Karpas-422 (cell line): Measurements from ENCODE around the gene GRIA4. TPM values are rescaled to one million over a fixed set of nuclear protein-coding genes. Genes with fewer than 3 reads are reported as not detected.

ENCODE experiments used
- DNase-seq: peaks from one replicate; pipeline ENCODE4 v3.0.0-alpha.2; 2015
- H2AFZ ChIP-seq: fragments of 200-600 bp; sonication (generic); 2 replicates; pipeline ENCODE4 v1.6.1; 2014; ENCODE audit warnings: antibody characterized with exemption, low read length, mixed read lengths
- H3K27ac ChIP-seq: fragments of 200-600 bp; sonication (generic); 2 replicates; pipeline ENCODE4 v1.5.1; 2014; ENCODE audit warnings: mild to moderate bottlenecking, low read length, moderate library complexity
- H3K27me3 ChIP-seq: fragments of 200-600 bp; sonication (generic); 2 replicates; pipeline ENCODE4 v1.6.1; 2014; ENCODE audit warnings: low read length, mixed read lengths
- H3K36me3 ChIP-seq: fragments of 200-600 bp; sonication (generic); 2 replicates; pipeline ENCODE4 v1.6.1; 2014; ENCODE audit warnings: low read length, mixed read lengths; ENCODE audit not compliant: insufficient read depth
- H3K4me1 ChIP-seq: fragments of 200-600 bp; sonication (generic); 2 replicates; pipeline ENCODE4 v1.6.1; 2014; ENCODE audit warnings: mild to moderate bottlenecking, low read length, mixed read lengths
- H3K4me2 ChIP-seq: fragments of 200-600 bp; sonication (generic); 2 replicates; pipeline ENCODE4 v1.6.1; 2014; ENCODE audit warnings: low read length, low read depth, mild to moderate bottlenecking; ENCODE audit not compliant: poor library complexity, severe bottlenecking
- H3K4me3 ChIP-seq: fragments of 200-600 bp; sonication (generic); 2 replicates; pipeline ENCODE4 v1.5.1; 2014; ENCODE audit warnings: mild to moderate bottlenecking, antibody characterized with exemption, low read length, mixed read lengths
- H3K79me2 ChIP-seq: fragments of 200-600 bp; sonication (generic); 2 replicates; pipeline ENCODE4 v1.6.1; 2014; ENCODE audit warnings: mild to moderate bottlenecking, low read length, mixed read lengths
- H3K9ac ChIP-seq: fragments of 200-600 bp; sonication (generic); 2 replicates; pipeline ENCODE4 v1.6.0; 2014; ENCODE audit warnings: low read length
- H3K9me2 ChIP-seq: fragments of 200-600 bp; sonication (generic), shearing (Covaris generic); replicated peaks from 2 replicates; pipeline ENCODE4 v1.6.0; 2014; ENCODE audit warnings: mild to moderate bottlenecking, low read length, moderate library complexity; ENCODE audit not compliant: insufficient read depth
- H3K9me3 ChIP-seq: fragments of 300-700, 200-600 bp; sonication (generic); 2 replicates; pipeline ENCODE4 v1.6.1; 2014; ENCODE audit warnings: low read length, mixed read lengths
- H4K20me1 ChIP-seq: fragments of 200-600 bp; sonication (generic); 2 replicates; pipeline ENCODE4 v1.6.1; 2014; ENCODE audit warnings: mild to moderate bottlenecking, antibody characterized with exemption, low read length, low read depth; ENCODE audit not compliant: insufficient read depth
- total RNA-seq: library from RNA; depleted of rRNA; stranded (reverse); fragments of >200 nt; shearing (Covaris generic); gene quantifications from 2 replicates; pipeline ENCODE4 v1.2.3, GENCODE V29; 2014; ENCODE audit warnings: low replicate concordance

Gene GRIA4
- total RNA-seq, 1 experiment from 2014 or later = 0.19 TPM

DNA sequence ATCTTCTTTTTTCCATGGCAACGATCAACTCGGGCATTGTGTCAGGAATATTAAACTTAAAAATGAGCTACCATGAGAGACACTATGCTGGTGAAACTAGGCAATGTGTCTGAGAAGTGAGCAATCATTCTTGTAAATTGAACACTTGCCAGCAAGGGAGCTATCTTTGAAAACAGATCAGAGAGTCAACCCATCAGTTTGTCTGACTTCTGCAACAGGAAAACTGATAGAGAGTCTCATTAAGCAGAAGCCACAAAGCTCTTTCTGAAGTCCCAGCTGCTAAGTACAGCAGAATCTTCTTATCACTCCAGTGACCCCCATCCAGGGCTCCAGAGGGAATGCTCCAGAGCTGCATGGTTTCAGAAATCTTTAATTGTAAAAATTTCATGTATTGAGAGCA is 297.4 kb downstream of the GRIA4 start:
- Histone ChIP-seq H3K9ac (no peak overlapping the region), H3K9me3 (no peaks in the 10 kb centered on the region), H2AFZ (no peak overlapping the region), H4K20me1 (no peaks in the 10 kb centered on the region), H3K27me3 (no peaks in the 10 kb centered on the region), H3K4me1 (no peaks in the 10 kb centered on the region), H3K36me3 (no peaks in the 10 kb centered on the region), H3K79me2 (no peaks in the 10 kb centered on the region), H3K4me3 (no peak overlapping the region), H3K4me2 (no peak overlapping the region), H3K9me2 (no peaks in the 10 kb centered on the region), H3K27ac (no peak overlapping the region)
- DNase-seq = no peak

GRCh38 chr11:105910095-105910715 is 300.3 kb downstream of the GRIA4 start:
- H4K20me1 ChIP-seq = no peaks in the 10 kb centered on the region
- no peaks in the 10 kb centered on the region for H3K4me1 ChIP-seq
- H3K27ac ChIP-seq = no peak overlapping the region
- H3K36me3 ChIP-seq = no peaks in the 10 kb centered on the region
- no peaks in the 10 kb centered on the region; the same call in 1 of the 2 replicates for H3K27me3 ChIP-seq
- H3K4me3 ChIP-seq = no peak overlapping the region
- H3K9ac ChIP-seq = no peak overlapping the region
- no peaks in the 10 kb centered on the region for H3K9me3 ChIP-seq
- no peaks in the 10 kb centered on the region for H3K79me2 ChIP-seq
- no peaks in the 10 kb centered on the region for H3K9me2 ChIP-seq
- H3K4me2 ChIP-seq = no peak overlapping the region
- no peak for DNase-seq
- H2AFZ ChIP-seq = no peak overlapping the region

DNA sequence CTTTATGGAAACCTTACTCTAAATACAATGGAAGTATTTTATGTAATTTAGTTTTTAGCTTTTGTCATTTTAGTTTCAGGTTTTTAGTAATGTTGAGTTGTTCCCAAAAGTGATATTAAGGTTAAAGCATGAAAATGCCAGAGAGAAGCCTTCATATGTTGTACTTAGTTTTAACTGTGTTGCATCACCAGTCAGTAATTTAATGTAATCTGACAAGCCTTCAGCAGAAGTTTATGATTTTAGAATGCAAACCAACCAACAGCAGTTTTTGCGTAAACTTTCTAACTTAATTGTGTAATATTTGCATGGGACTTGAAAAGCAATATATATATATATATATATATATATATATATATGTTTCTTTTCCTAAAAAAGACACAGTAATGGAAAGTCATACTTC is 301.6 kb downstream of the GRIA4 start:
- Histone ChIP-seq H3K27me3 (no peaks in the 10 kb centered on the region; the same call in 1 of the 2 replicates), H3K9me3 (no peaks in the 10 kb centered on the region), H3K36me3 (no peaks in the 10 kb centered on the region), H2AFZ (no peak overlapping the region), H3K4me3 (no peak overlapping the region), H3K4me1 (no peaks in the 10 kb centered on the region), H4K20me1 (no peaks in the 10 kb centered on the region), H3K9ac (no peak overlapping the region), H3K27ac (no peak overlapping the region), H3K9me2 (no peaks in the 10 kb centered on the region), H3K4me2 (no peak overlapping the region), H3K79me2 (no peaks in the 10 kb centered on the region)
- no peak for DNase-seq

DNA sequence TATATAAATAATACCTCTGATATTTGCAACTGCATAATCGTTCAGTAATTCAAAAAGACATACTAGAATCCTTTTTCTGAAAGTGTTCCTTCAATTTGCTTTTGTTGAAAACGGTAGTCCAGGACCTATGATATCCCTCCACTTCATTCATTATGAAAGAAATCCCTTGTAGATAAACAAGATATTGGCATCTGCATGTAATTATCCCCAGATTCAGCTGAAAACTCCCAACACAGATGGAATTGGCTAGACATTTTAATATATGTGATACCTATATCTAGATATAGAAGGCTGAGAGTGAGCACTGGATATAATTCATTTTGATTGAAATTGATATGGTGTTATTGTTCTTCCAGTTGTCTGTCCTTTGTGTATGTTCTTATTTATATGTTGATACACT is 302.8 kb downstream of the GRIA4 start:
- Histone ChIP-seq H3K9ac (no peak overlapping the region), H3K27me3 (no peaks in the 10 kb centered on the region; the same call in 1 of the 2 replicates), H3K4me1 (no peaks in the 10 kb centered on the region), H2AFZ (no peak overlapping the region), H3K9me3 (no peaks in the 10 kb centered on the region), H3K79me2 (no peaks in the 10 kb centered on the region), H3K9me2 (no peaks in the 10 kb centered on the region), H3K4me2 (no peak overlapping the region), H4K20me1 (no peaks in the 10 kb centered on the region), H3K27ac (no peak overlapping the region), H3K36me3 (no peaks in the 10 kb centered on the region), H3K4me3 (no peak overlapping the region)
- no peak for DNase-seq

- Histone ChIP-seq H3K9me3 (no peaks in the 10 kb centered on the region), H3K27ac (no peak overlapping the region)
These were observed 305.1 kb downstream of the GRIA4 start for GRCh38 chr11:105915021-105915420.

GRCh38 chr11:105918039-105918438 is 308.2 kb downstream of the GRIA4 start:
- no peak overlapping the region for H3K4me2 ChIP-seq
- no peaks in the 10 kb centered on the region for H3K79me2 ChIP-seq
- no peaks in the 10 kb centered on the region for H4K20me1 ChIP-seq
- H3K9ac ChIP-seq = no peak overlapping the region
- H3K4me3 ChIP-seq = no peak overlapping the region
- no peak overlapping the region for H3K27ac ChIP-seq
- no peaks in the 10 kb centered on the region for H3K9me3 ChIP-seq
- H3K27me3 ChIP-seq = no peaks in the 10 kb centered on the region; the same call in 1 of the 2 replicates
- H3K4me1 ChIP-seq = no peaks in the 10 kb centered on the region
- H2AFZ ChIP-seq = no peak overlapping the region
- H3K9me2 ChIP-seq = no peaks in the 10 kb centered on the region
- DNase-seq = no peak
- H3K36me3 ChIP-seq = no peaks in the 10 kb centered on the region

More at GRCh38 chr11:105915021-105915420, 305.1 kb downstream of the GRIA4 start:
- H3K27me3 ChIP-seq = no peaks in the 10 kb centered on the region; the same call in 1 of the 2 replicates
- DNase-seq = no peak
- H3K79me2 ChIP-seq = no peaks in the 10 kb centered on the region
- no peak overlapping the region for H3K4me2 ChIP-seq
- H3K9ac ChIP-seq = no peak overlapping the region
- no peaks in the 10 kb centered on the region for H3K36me3 ChIP-seq
- no peaks in the 10 kb centered on the region for H3K9me2 ChIP-seq
- H2AFZ ChIP-seq = no peak overlapping the region
- H3K4me1 ChIP-seq = no peaks in the 10 kb centered on the region
- no peaks in the 10 kb centered on the region for H4K20me1 ChIP-seq
- H3K4me3 ChIP-seq = no peak overlapping the region

- Histone ChIP-seq H3K9ac (no peak overlapping the region), H4K20me1 (no peaks in the 10 kb centered on the region), H3K9me2 (no peaks in the 10 kb centered on the region), H3K9me3 (no peaks in the 10 kb centered on the region), H3K4me1 (no peaks in the 10 kb centered on the region), H3K4me2 (no peak overlapping the region), H3K27me3 (no peaks in the 10 kb centered on the region; the same call in 1 of the 2 replicates), H3K79me2 (no peaks in the 10 kb centered on the region), H3K36me3 (no peaks in the 10 kb centered on the region), H3K4me3 (no peak overlapping the region), H3K27ac (no peak overlapping the region), H2AFZ (no peak overlapping the region)
- no peak for DNase-seq
These were observed 308.7 kb downstream of the GRIA4 start for GRCh38 chr11:105918600-105918999.

DNA sequence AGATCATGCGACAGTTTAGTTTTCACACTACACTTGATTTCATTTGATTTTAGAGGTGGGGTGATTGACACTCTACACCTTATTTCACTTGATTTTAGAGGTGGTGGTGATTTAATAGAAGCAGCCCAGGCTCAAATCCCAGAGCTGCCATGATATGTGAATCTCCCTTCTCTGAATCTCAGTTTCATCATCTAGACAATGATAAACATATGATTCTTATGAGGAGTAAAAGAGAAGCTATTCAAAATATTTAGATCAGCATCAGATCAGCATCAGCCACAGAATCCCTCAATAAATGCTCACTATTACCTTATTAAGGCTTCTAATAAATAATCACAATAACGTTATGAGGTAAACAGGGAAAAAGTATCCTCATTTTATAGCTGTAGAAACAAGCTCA is 313.4 kb downstream of the GRIA4 start:
- H3K9me3 ChIP-seq = no peaks in the 10 kb centered on the region
- no peaks in the 10 kb centered on the region; the same call in 1 of the 2 replicates for H3K27me3 ChIP-seq
- H3K9me2 ChIP-seq = no peaks in the 10 kb centered on the region
- no peak overlapping the region for H3K4me2 ChIP-seq
- no peak overlapping the region for H3K27ac ChIP-seq
- DNase-seq = no peak
- no peak overlapping the region for H2AFZ ChIP-seq
- H3K9ac ChIP-seq = no peak overlapping the region
- H3K4me3 ChIP-seq = no peak overlapping the region
- no peaks in the 10 kb centered on the region for H3K36me3 ChIP-seq
- no peaks in the 10 kb centered on the region for H3K79me2 ChIP-seq
- H4K20me1 ChIP-seq = no peaks in the 10 kb centered on the region
- H3K4me1 ChIP-seq = no peaks in the 10 kb centered on the region
